HepG2 (cell line): Measurements from ENCODE around the gene TAF1C. TPM values are rescaled to one million over a fixed set of nuclear protein-coding genes. Genes with fewer than 3 reads are reported as not detected.

Source experiments
- ATF7-NPFF ChIP-seq: sonication (generic); formaldehyde crosslinking; IDR thresholded peaks from 2 replicates; pipeline ENCODE4 v1.8.1; 2023; ENCODE audit warnings: mild to moderate bottlenecking, low read depth, missing genetic modification reagents, moderate library complexity
- KLF12 ChIP-seq: sonication (generic); formaldehyde crosslinking; IDR thresholded peaks from 2 replicates; pipeline ENCODE4 v1.4.0; 2020; ENCODE audit warnings: missing genetic modification reagents, borderline replicate concordance
- KMT2B ChIP-seq: IDR thresholded peaks from 2 replicates; pipeline ENCODE4 v1.6.1; 2016; ENCODE audit warnings: missing genetic modification reagents, missing compliant biosample characterization
- MLLT10 ChIP-seq: sonication (generic); formaldehyde crosslinking; IDR thresholded peaks from 2 replicates; pipeline ENCODE4 v1.4.0; 2020; ENCODE audit warnings: missing genetic modification reagents
- MLX ChIP-seq: IDR thresholded peaks from 2 replicates; pipeline ENCODE4 v1.6.1; 2016
- PHF8 ChIP-seq: sonication (generic); formaldehyde crosslinking; IDR thresholded peaks from 2 replicates; pipeline ENCODE4 v1.5.0; 2020; ENCODE audit warnings: missing genetic modification reagents
- POLR2A ChIP-seq, 2 experiments: IDR thresholded peaks; 2 replicates each; pipeline ENCODE4 v1.6.1; 2011; ENCODE audit warnings: low read depth in 2 of 2, low read length in 2 of 2, mild to moderate bottlenecking in 1 of 2, moderate library complexity in 1 of 2; ENCODE audit not compliant: insufficient read depth in 1 of 2
- SMARCE1 ChIP-seq: fragments of 450-650 bp; IDR thresholded peaks from 2 replicates; pipeline ENCODE4 v1.6.1; 2017; ENCODE audit warnings: borderline replicate concordance
- ZFP1 ChIP-seq: IDR thresholded peaks from 2 replicates; pipeline ENCODE4 v1.6.1; 2016
- ZMYM4 ChIP-seq: sonication (generic); formaldehyde crosslinking; IDR thresholded peaks from 2 replicates; pipeline ENCODE4 v1.8.1; 2023; ENCODE audit warnings: mild to moderate bottlenecking, missing genetic modification reagents
- ZNF318 ChIP-seq: sonication (generic); formaldehyde crosslinking; IDR thresholded peaks from 2 replicates; pipeline ENCODE4 v1.4.0; 2020; ENCODE audit warnings: mild to moderate bottlenecking, missing genetic modification reagents
- ZNF572 ChIP-seq: sonication (generic); formaldehyde crosslinking; IDR thresholded peaks from 2 replicates; pipeline ENCODE4 v1.5.1; 2020; ENCODE audit warnings: mild to moderate bottlenecking, missing genetic modification reagents
- ZNF609 ChIP-seq: sonication (generic); formaldehyde crosslinking; IDR thresholded peaks from 2 replicates; pipeline ENCODE4 v1.4.0; 2020; ENCODE audit warnings: mild to moderate bottlenecking, missing genetic modification reagents, borderline replicate concordance
- ZNF703 ChIP-seq: sonication (generic); formaldehyde crosslinking; IDR thresholded peaks from 2 replicates; pipeline ENCODE4 v1.5.1; 2020; ENCODE audit warnings: missing genetic modification reagents, mild to moderate bottlenecking, moderate library complexity, borderline replicate concordance
- ZNF737 ChIP-seq: sonication (generic); formaldehyde crosslinking; IDR thresholded peaks from 2 replicates; pipeline ENCODE4 v1.5.0; 2020; ENCODE audit warnings: missing genetic modification reagents, mild to moderate bottlenecking, borderline replicate concordance
- ZNF768 ChIP-seq: sonication (generic); formaldehyde crosslinking; IDR thresholded peaks from 2 replicates; pipeline ENCODE4 v1.4.0; 2020; ENCODE audit warnings: missing genetic modification reagents
- polyA plus RNA-seq, 8 experiments: library from polyadenylated mRNA; depleted of rRNA in 3 of 8; stranded (reverse) in 7 of 8; unstranded in 1 of 8; fragments of >200 nt; fragmentation: Illumina TruSeq in 4 of 8; extraction: Trizol in 4 of 8; gene quantifications; 2 replicates each; pipeline versions ENCODE4 v1.2.1 to v1.2.3, GENCODE V29; 2011 to 2016; ENCODE audit warnings: low read depth in 4 of 8, missing spikeins in 1 of 8, mixed read lengths in 1 of 8; ENCODE audit not compliant: insufficient read depth in 1 of 8
- total RNA-seq, 5 experiments: library from RNA; depleted of rRNA; stranded (reverse); fragments of >200 nt; fragmentation: Illumina TruSeq; extraction: Trizol; gene quantifications; 2 replicates each; pipeline ENCODE4 v1.2.3, GENCODE V29; 2016; ENCODE audit warnings: low read depth in 1 of 5

TAF1C gene
- total and polyA plus RNA-seq, 2 of the 13 experiments (the other 11 are each of a cell fraction or from before 2014, with no cell fraction given) = 15.6 to 20.8 TPM

GRCh38 chr16:84138824-84139627 lies 47.8 kb downstream of the TAF1C start (continued):
- TF ChIP-seq ZMYM4 (CRISPR knock-in tag) (peak; percentile 79), ZNF703 (no peak), ZNF737 (CRISPR knock-in tag) (no peak), MLLT10 (CRISPR knock-in tag) (no peak), POLR2A (IDR thresholded peaks at IDR 0.05; ENCODE audit: insufficient read depth in 1 of 2, low read depth in 2 of 2, low read length in 2 of 2) (peak; percentile 67 to 81), ZNF572 (CRISPR knock-in tag) (0 out of 2 replicates have a peak, but pooled peaks have one; percentile 55), ZFP1 (CRISPR knock-in tag) (peak; percentile 10; the same call in 1 of the 2 replicates), KLF12 (CRISPR knock-in tag) (no peak), ZNF768 (CRISPR knock-in tag) (no peak), SMARCE1 (no peak), ZNF318 (CRISPR knock-in tag) (peak; percentile 28; the same call in 1 of the 2 replicates), ZNF609 (peak; percentile 40; the same call in 1 of the 2 replicates), KMT2B (CRISPR knock-in tag) (peak; percentile 13; the same call in 1 of the 2 replicates), PHF8 (CRISPR knock-in tag) (no peak), MLX (0 out of 2 replicates have a peak, but pooled peaks have one; percentile 43), ATF7-NPFF (CRISPR knock-in tag) (no peak)
